Measurements from ENCODE around the gene BCL11B. TPM values are rescaled to one million over a fixed set of nuclear protein-coding genes. Genes with fewer than 3 reads are reported as not detected.

BCL11B gene
- total RNA-seq, 1 experiment from 2014 or later = 0.05 TPM

DNA sequence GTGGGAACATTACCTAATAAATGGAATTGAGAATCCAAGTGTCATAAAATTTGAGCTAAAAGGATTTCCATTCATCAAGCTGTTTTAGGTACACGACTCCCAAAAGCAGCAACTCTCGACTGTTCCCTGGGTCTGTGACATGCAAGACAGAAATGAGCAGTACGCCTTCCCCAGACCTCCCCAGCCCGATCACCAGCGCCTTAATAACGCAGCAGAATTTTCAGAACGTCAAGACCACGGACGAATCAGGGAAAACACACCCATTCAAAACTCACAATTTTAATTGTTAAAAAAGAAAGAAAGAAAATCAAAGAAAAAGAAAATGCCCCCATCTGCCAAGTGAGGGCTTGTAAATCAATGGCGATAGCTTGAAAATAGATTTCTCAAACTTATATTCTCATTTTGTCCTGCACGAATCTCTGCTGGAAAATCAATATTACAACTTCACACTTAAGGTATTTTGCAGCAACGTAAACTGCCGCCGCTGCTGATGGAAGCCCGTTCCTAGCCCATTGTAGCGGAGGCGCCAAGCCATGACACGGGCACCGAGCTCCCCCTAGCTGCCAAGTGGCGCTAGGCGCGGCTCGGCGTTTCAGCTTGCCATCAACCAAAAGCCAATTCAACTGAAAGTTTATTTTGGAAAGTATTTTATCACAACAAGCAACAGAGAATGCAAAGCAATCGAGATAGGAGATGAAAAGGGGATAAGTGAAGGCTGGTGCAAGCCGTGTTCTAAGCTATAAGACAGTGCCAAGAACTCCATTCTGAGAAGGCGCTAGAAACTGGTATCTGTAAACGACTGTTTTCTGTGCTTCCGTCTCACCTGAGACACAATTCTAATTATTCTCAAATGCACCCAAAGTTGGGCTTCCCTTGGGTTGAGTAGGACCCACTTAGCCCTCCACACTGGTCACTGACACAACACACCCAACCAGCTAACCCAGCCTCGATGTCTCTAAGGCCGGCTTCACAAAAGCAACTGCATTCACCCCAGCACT is 5.5 kb downstream of the BCL11B start:
- no peaks in the 10 kb centered on the region for H3K4me1 ChIP-seq
- CTCF ChIA-PET = interaction anchor here (0.6 to 1.0 kb wide), 5 partner anchors 38 to 1288 kb away, joined by 3 to 8 read pairs (median 5); no protein-coding TSS in a partner anchor
- H3K9me3 Mint-ChIP-seq (ENCODE audit: unreplicated experiment) = no peaks in the 10 kb centered on the region
- TF ChIP-seq CTCF (IDR thresholded peaks at IDR 0.05; ENCODE audit: insufficient read depth in 1 of 2, low read depth in 1 of 2, low read length in 1 of 2, severe bottlenecking in 1 of 2, unreplicated experiment in 1 of 2) = peak; percentile 86 to 98
- intact Hi-C loops (cut with micrococcal nuclease; ENCODE audit: unreplicated experiment) = loop anchor here (1.0 to 5.0 kb wide), 3 partner anchors 64 to 1288 kb away; no protein-coding TSS in a partner anchor
- peak; percentile 56 to 79 for DNase-seq
- POLR2A ChIA-PET = no interaction called here
- H3K9me3 ChIP-seq = no peaks in the 10 kb centered on the region
- no peak overlapping the region for H3K4me3 Mint-ChIP-seq (ENCODE audit: unreplicated experiment)
- peaks cover 5% of the 10 kb centered on the region for H3K27me3 ChIP-seq (replicated peaks; ENCODE audit: control insufficient read depth, insufficient read depth, low read length)
- peaks cover 11% of the 10 kb centered on the region for H3K4me1 Mint-ChIP-seq (ENCODE audit: low read depth, unreplicated experiment)
- H3K36me3 Mint-ChIP-seq (ENCODE audit: insufficient read depth, unreplicated experiment) = no peaks in the 10 kb centered on the region
- no peak overlapping the region for H3K27ac Mint-ChIP-seq (ENCODE audit: unreplicated experiment)
- BruUV-seq (replicated peaks) = no TSS peak
- H3K4me3 ChIP-seq (ENCODE audit: low read depth, low read length) = no peak overlapping the region
- H3K36me3 ChIP-seq (ENCODE audit: control insufficient read depth, insufficient read depth, low read length) = no peaks in the 10 kb centered on the region
- H3K27me3 Mint-ChIP-seq (ENCODE audit: insufficient read depth, unreplicated experiment) = peaks cover 40% of the 10 kb centered on the region

DNA sequence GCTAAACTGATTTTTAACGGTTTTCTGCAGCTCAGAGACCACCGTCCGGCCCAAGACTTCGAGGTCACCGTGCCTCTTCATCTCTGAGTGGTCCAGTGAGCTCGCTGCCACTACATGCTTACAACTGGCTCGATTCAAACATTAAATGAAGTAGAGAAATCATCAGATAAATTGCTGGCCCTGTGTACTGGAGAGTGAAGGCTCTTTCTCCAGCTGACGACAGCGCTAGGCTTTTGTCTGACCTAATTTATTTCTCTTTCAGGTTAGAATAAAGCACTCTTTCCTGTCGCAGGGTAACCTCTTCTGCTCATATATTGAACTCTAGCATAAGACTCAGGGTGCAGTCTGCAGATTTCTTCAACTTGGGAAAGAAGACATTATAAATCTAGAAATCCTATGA is 6.4 kb downstream of the BCL11B start:
- no peak overlapping the region for H3K27ac Mint-ChIP-seq (ENCODE audit: unreplicated experiment)

More for the DNA sequence above, 6.4 kb downstream of the BCL11B start:
- H3K4me1 Mint-ChIP-seq (ENCODE audit: low read depth, unreplicated experiment) = peaks cover 6% of the 10 kb centered on the region
- Histone ChIP-seq H3K27me3 (replicated peaks; ENCODE audit: control insufficient read depth, insufficient read depth, low read length) (peaks cover 5% of the 10 kb centered on the region), H3K9me3 (no peaks in the 10 kb centered on the region), H3K36me3 (ENCODE audit: control insufficient read depth, insufficient read depth, low read length) (no peaks in the 10 kb centered on the region), H3K4me3 (ENCODE audit: low read depth, low read length) (no peak overlapping the region), H3K4me1 (no peaks in the 10 kb centered on the region)
- BruUV-seq (replicated peaks) = no TSS peak
- ChIA-PET POLR2A (no interaction called here), CTCF (no interaction called here)
- H3K27me3 Mint-ChIP-seq (ENCODE audit: insufficient read depth, unreplicated experiment) = peaks cover 37% of the 10 kb centered on the region
- no peaks in the 10 kb centered on the region for H3K9me3 Mint-ChIP-seq (ENCODE audit: unreplicated experiment)
- no peaks in the 10 kb centered on the region for H3K36me3 Mint-ChIP-seq (ENCODE audit: insufficient read depth, unreplicated experiment)
- no peak for DNase-seq
- no peak overlapping the region for H3K4me3 Mint-ChIP-seq (ENCODE audit: unreplicated experiment)
- no peak for TF ChIP-seq CTCF (IDR thresholded peaks at IDR 0.05; ENCODE audit: insufficient read depth in 1 of 2, low read depth in 1 of 2, low read length in 1 of 2, severe bottlenecking in 1 of 2, unreplicated experiment in 1 of 2)
- intact Hi-C loops (cut with micrococcal nuclease; ENCODE audit: unreplicated experiment) = loop anchor here (5.0 kb wide), 1 partner anchor 63 kb away; no protein-coding TSS in a partner anchor
